NT2/D1 (cell line): ENCODE measurements around the gene ADAMTS19.

Experiments
- SUZ12 ChIP-seq: IDR thresholded peaks from 2 replicates; pipeline ENCODE4 v1.6.1; 2011; ENCODE audit not compliant: insufficient read length, insufficient read depth; ENCODE audit errors: extremely low read depth
- YY1 ChIP-seq: IDR thresholded peaks from 2 replicates; pipeline ENCODE4 v1.6.1; 2011; ENCODE audit not compliant: insufficient read length, insufficient read depth
- ZNF274 ChIP-seq: IDR thresholded peaks from 2 replicates; pipeline ENCODE4 v1.6.1; 2011; ENCODE audit warnings: mild to moderate bottlenecking, low read depth, low read length

DNA sequence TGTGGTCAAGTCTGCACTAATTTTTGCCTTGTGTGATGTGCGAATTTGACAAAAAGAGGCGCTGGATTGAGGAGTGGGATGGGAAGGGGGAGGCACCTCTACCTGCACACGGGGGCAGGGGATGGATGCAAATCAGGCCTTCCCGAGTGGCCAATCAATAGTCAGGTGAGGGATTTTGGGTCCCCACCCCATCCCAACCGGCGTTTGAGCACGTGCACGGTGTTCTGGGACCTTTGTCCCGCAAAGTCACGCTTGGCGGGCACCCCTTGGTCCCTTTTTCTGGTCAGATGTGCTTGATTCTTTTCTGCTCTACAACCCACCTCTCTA, 685 bp upstream of the ADAMTS19 start:
- TF ChIP-seq ZNF274 = no peak
- TF ChIP-seq YY1 = no peak
- no peak for TF ChIP-seq SUZ12
